Fibroblast of lung (primary cell): ENCODE results near the gene TNS1. TPM values are rescaled to one million over a fixed set of nuclear protein-coding genes. Genes with fewer than 3 reads are reported as not detected.

ENCODE experiments used
- DNase-seq, 2 donors: peaks; one replicate each; pipeline versions ENCODE4 v3.0.0 to v3.0.0-alpha.2; 2010; ENCODE audit warnings: low read depth in 2 of 2
- H2AFZ ChIP-seq: 2 replicates; pipeline ENCODE4 v1.5.1; 2012; ENCODE audit warnings: low read length, control low read depth, inconsistent platforms
- H3K27ac ChIP-seq: 2 replicates; pipeline ENCODE4 v1.5.1; 2011; ENCODE audit warnings: low read length, control low read depth; ENCODE audit not compliant: insufficient read depth
- H3K27me3 ChIP-seq: 2 replicates; pipeline ENCODE4 v1.5.1; 2011; ENCODE audit warnings: mild to moderate bottlenecking, low read length; ENCODE audit not compliant: control insufficient read depth, insufficient read depth
- H3K36me3 ChIP-seq: 2 replicates; pipeline ENCODE4 v1.5.1; 2011; ENCODE audit warnings: low read length; ENCODE audit not compliant: control insufficient read depth, insufficient read depth
- H3K4me1 ChIP-seq: 2 replicates; pipeline ENCODE4 v1.5.1; 2011; ENCODE audit warnings: low read length; ENCODE audit not compliant: control insufficient read depth, insufficient read depth; ENCODE audit errors: extremely low read depth
- H3K4me2 ChIP-seq: 2 replicates; pipeline ENCODE4 v1.5.1; 2011; ENCODE audit warnings: low read length, control low read depth; ENCODE audit not compliant: insufficient read depth; ENCODE audit errors: extremely low read depth
- H3K4me3 ChIP-seq, 4 experiments: fragments of 200-600 bp in 1 of 4; sonication (generic) in 1 of 4; replicated peaks in 1 of 4; 2 replicates each; pipeline ENCODE4 v1.5.1; 2011 to 2016; ENCODE audit warnings: low read length in 4 of 4, low read depth in 3 of 4, mild to moderate bottlenecking in 3 of 4, control low read depth in 2 of 4, inconsistent platforms in 1 of 4, mixed read lengths in 1 of 4; ENCODE audit not compliant: insufficient read depth in 1 of 4; ENCODE audit errors: control extremely low read depth in 1 of 4
- H3K79me2 ChIP-seq: 2 replicates; pipeline ENCODE4 v1.5.1; 2012; ENCODE audit warnings: mild to moderate bottlenecking, low read length, inconsistent platforms; ENCODE audit not compliant: control insufficient read depth, insufficient read depth
- H3K9ac ChIP-seq: 2 replicates; pipeline ENCODE4 v1.5.1; 2011; ENCODE audit warnings: mild to moderate bottlenecking, low read length, control low read depth; ENCODE audit not compliant: insufficient read depth
- H3K9me3 ChIP-seq: 2 replicates; pipeline ENCODE4 v1.5.1; 2012; ENCODE audit warnings: low read depth, low read length; ENCODE audit not compliant: control insufficient read depth, insufficient read depth
- H4K20me1 ChIP-seq: 2 replicates; pipeline ENCODE4 v1.5.1; 2011; ENCODE audit warnings: low read length; ENCODE audit not compliant: control insufficient read depth, insufficient read depth; ENCODE audit errors: extremely low read depth
- EZH2 ChIP-seq: IDR thresholded peaks from 2 replicates; pipeline ENCODE4 v1.5.1; 2012; ENCODE audit warnings: low read length, control low read depth, mild to moderate bottlenecking; ENCODE audit errors: missing control alignments
- polyA plus RNA-seq, 2 donors: library from polyadenylated mRNA; depleted of rRNA in 1 of 2; stranded (reverse) in 1 of 2; unstranded in 1 of 2; fragments of >200 nt; gene quantifications; 2 replicates each; pipeline ENCODE4 v1.2.1, GENCODE V29; 2011 to 2012; ENCODE audit warnings: missing spikeins in 1 of 2
- total RNA-seq: library from RNA; depleted of rRNA; stranded (reverse); fragments of >200 nt; gene quantifications from 2 replicates; pipeline ENCODE4 v1.2.1, GENCODE V29; 2014
- TF ChIP-seq, protein P1 (sequence below), 2 donors: IDR thresholded peaks in 1 of 2; conservative IDR thresholded peaks in 1 of 2; 1 replicate in 1 of 2; 2 replicates in 1 of 2; pipeline ENCODE4 v1.5.1; 2011 to 2012; ENCODE audit warnings: low read length in 2 of 2, control low read depth in 1 of 2, inconsistent platforms in 1 of 2, low read depth in 1 of 2, mild to moderate bottlenecking in 1 of 2

Gene TNS1
- total and polyA plus RNA-seq, 2 donors (not counting 1 experiment from before 2014, with no cell fraction given): 44.4 to 47.1 TPM

- TF ChIP-seq, protein P1, sequence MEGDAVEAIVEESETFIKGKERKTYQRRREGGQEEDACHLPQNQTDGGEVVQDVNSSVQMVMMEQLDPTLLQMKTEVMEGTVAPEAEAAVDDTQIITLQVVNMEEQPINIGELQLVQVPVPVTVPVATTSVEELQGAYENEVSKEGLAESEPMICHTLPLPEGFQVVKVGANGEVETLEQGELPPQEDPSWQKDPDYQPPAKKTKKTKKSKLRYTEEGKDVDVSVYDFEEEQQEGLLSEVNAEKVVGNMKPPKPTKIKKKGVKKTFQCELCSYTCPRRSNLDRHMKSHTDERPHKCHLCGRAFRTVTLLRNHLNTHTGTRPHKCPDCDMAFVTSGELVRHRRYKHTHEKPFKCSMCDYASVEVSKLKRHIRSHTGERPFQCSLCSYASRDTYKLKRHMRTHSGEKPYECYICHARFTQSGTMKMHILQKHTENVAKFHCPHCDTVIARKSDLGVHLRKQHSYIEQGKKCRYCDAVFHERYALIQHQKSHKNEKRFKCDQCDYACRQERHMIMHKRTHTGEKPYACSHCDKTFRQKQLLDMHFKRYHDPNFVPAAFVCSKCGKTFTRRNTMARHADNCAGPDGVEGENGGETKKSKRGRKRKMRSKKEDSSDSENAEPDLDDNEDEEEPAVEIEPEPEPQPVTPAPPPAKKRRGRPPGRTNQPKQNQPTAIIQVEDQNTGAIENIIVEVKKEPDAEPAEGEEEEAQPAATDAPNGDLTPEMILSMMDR (conservative IDR thresholded peaks at IDR 0.05 in 1 of 2, IDR thresholded peaks at IDR 0.05 in 1 of 2; ENCODE audit: low read depth in 1 of 2, low read length in 2 of 2): no peak
- no peak for TF ChIP-seq EZH2
- H3K4me2 ChIP-seq: no peak overlapping the region
- peaks cover 10% of the 10 kb centered on the region for H3K36me3 ChIP-seq
- no peaks in the 10 kb centered on the region for H3K9me3 ChIP-seq
- no peak overlapping the region for H2AFZ ChIP-seq
- H3K4me3 ChIP-seq: no peak overlapping the region
- no peak overlapping the region for H3K27ac ChIP-seq
- no peak overlapping the region for H3K9ac ChIP-seq
- H3K79me2 ChIP-seq: no peaks in the 10 kb centered on the region
- H3K27me3 ChIP-seq: no peaks in the 10 kb centered on the region
- no peaks in the 10 kb centered on the region for H4K20me1 ChIP-seq
- no peaks in the 10 kb centered on the region for H3K4me1 ChIP-seq
- peak in 1 of 2 donors; percentile 73 for DNase-seq
Measured at GRCh38 chr2:217868911-217869334, 133.9 kb downstream of the TNS1 start.

- H2AFZ ChIP-seq: no peak overlapping the region
- no peaks in the 10 kb centered on the region for H3K27me3 ChIP-seq
- peaks cover 13% of the 10 kb centered on the region for H3K36me3 ChIP-seq
- no peak overlapping the region for H3K4me3 ChIP-seq
- H3K9me3 ChIP-seq: no peaks in the 10 kb centered on the region
- no peaks in the 10 kb centered on the region for H3K79me2 ChIP-seq
- no peaks in the 10 kb centered on the region for H4K20me1 ChIP-seq
- no peak overlapping the region for H3K4me2 ChIP-seq
- no peak for DNase-seq
- no peaks in the 10 kb centered on the region for H3K4me1 ChIP-seq
- no peak overlapping the region for H3K27ac ChIP-seq
- TF ChIP-seq, protein P1 (conservative IDR thresholded peaks at IDR 0.05 in 1 of 2, IDR thresholded peaks at IDR 0.05 in 1 of 2; ENCODE audit: low read depth in 1 of 2, low read length in 2 of 2): no peak
- H3K9ac ChIP-seq: no peak overlapping the region
Measured at GRCh38 chr2:217868265-217868892, 134.4 kb downstream of the TNS1 start.

GRCh38 chr2:217866457-217866856 lies 136.3 kb downstream of the TNS1 start:
- Histone ChIP-seq H3K4me2 (no peak overlapping the region), H3K4me1 (no peaks in the 10 kb centered on the region), H3K9me3 (no peaks in the 10 kb centered on the region), H3K36me3 (peaks cover 13% of the 10 kb centered on the region), H3K4me3 (no peak overlapping the region), H3K79me2 (no peaks in the 10 kb centered on the region), H3K27me3 (no peaks in the 10 kb centered on the region), H3K9ac (no peak overlapping the region), H4K20me1 (no peaks in the 10 kb centered on the region), H3K27ac (no peak overlapping the region), H2AFZ (no peak overlapping the region)
- DNase-seq: no peak
- no peak for TF ChIP-seq EZH2
- TF ChIP-seq, protein P1 (conservative IDR thresholded peaks at IDR 0.05 in 1 of 2, IDR thresholded peaks at IDR 0.05 in 1 of 2; ENCODE audit: low read depth in 1 of 2, low read length in 2 of 2): no peak
